ENCODE results near the gene NBPF4.
"Not testable (repeated sequence)": the region's sequence is repeated elsewhere in the genome, so short reads cannot be mapped to it uniquely, and the experiment has no call there.

The NBPF4 gene

GRCh38 chr1:108243976-108244375 lies at the start of gene NBPF4:
NBPF4 (minus strand) TSS chr1:108244076; CDS start chr1:108243761, 315 bp downstream.
- not testable (repeated sequence) for DNase-seq

- not testable (repeated sequence) for DNase-seq
Measured at GRCh38 chr1:108282528-108283257, 38.8 kb upstream of the NBPF4 start.

GRCh38 chr1:108272485-108273327 lies 28.8 kb upstream of the NBPF4 start:
- not testable (repeated sequence) for DNase-seq

- not testable (repeated sequence) for DNase-seq
Measured at GRCh38 chr1:108267097-108267496, 23.2 kb upstream of the NBPF4 start.

- not testable (repeated sequence) for DNase-seq
Measured at GRCh38 chr1:108261967-108262366, 18.1 kb upstream of the NBPF4 start.

- not testable (repeated sequence) for DNase-seq
Measured at GRCh38 chr1:108261519-108261918, 17.6 kb upstream of the NBPF4 start.

GRCh38 chr1:108260578-108261259 lies 16.8 kb upstream of the NBPF4 start:
- not testable (repeated sequence) for DNase-seq

GRCh38 chr1:108255426-108255825 lies 11.6 kb upstream of the NBPF4 start:
- not testable (repeated sequence) for DNase-seq

- DNase-seq = not testable (repeated sequence)
Measured at GRCh38 chr1:108239426-108239825, 4.5 kb downstream of the NBPF4 start.

- not testable (repeated sequence) for DNase-seq
Measured at GRCh38 chr1:108235308-108235707, 8.6 kb downstream of the NBPF4 start.

GRCh38 chr1:108232183-108232582 lies 11.7 kb downstream of the NBPF4 start:
- DNase-seq = not testable (repeated sequence)

- DNase-seq = not testable (repeated sequence)
Measured at GRCh38 chr1:108229976-108230375, 13.9 kb downstream of the NBPF4 start.

- not testable (repeated sequence) for DNase-seq
Measured at GRCh38 chr1:108227772-108228171, 16.1 kb downstream of the NBPF4 start.

- DNase-seq = not testable (repeated sequence)
Measured at GRCh38 chr1:108226855-108227254, 17.0 kb downstream of the NBPF4 start.

GRCh38 chr1:108223226-108223625 lies 20.6 kb downstream of the NBPF4 start:
- not testable (repeated sequence) for DNase-seq

- DNase-seq = not testable (repeated sequence)
Measured at GRCh38 chr1:108217515-108218174, 26.2 kb downstream of the NBPF4 start.

GRCh38 chr1:108217007-108217406 lies 26.9 kb downstream of the NBPF4 start:
- not testable (repeated sequence) for DNase-seq

- not testable (repeated sequence) for DNase-seq
Measured at GRCh38 chr1:108216028-108216890, 27.6 kb downstream of the NBPF4 start.

- peak in 1 of 2 donors; percentile 34 for DNase-seq
Measured at GRCh38 chr1:108214641-108215465, 29.0 kb downstream of the NBPF4 start.

- DNase-seq = no peak
Measured at GRCh38 chr1:108211014-108211413, 32.9 kb downstream of the NBPF4 start.
